GM23248 (cell line): Measurements from ENCODE around the gene ANKRD11. TPM values are rescaled to one million over a fixed set of nuclear protein-coding genes. Genes with fewer than 3 reads are reported as not detected.

Experiments
- DNase-seq: peaks from one replicate; pipeline ENCODE4 v3.0.0-alpha.2; 2015
- H2AFZ ChIP-seq: fragments of 200-600 bp; sonication (generic); 2 replicates; pipeline ENCODE4 v1.6.1; 2016; ENCODE audit warnings: antibody characterized with exemption
- H3F3A ChIP-seq: fragments of 200-600 bp; sonication (generic); 2 replicates; pipeline ENCODE4 v1.6.1; 2016; ENCODE audit warnings: mild to moderate bottlenecking, antibody characterized with exemption, mixed run types; ENCODE audit not compliant: insufficient read depth
- H3K27ac ChIP-seq: fragments of 200-600 bp; sonication (generic); 2 replicates; pipeline ENCODE4 v1.5.1; 2016; ENCODE audit warnings: mild to moderate bottlenecking
- H3K27me3 ChIP-seq: fragments of 200-600 bp; sonication (generic); replicated peaks from 2 replicates; pipeline ENCODE4 v1.6.1; 2016; ENCODE audit warnings: mild to moderate bottlenecking; ENCODE audit not compliant: insufficient read depth
- H3K36me3 ChIP-seq: fragments of 200-600 bp; sonication (generic); 2 replicates; pipeline ENCODE4 v1.6.1; 2016; ENCODE audit warnings: low read depth, mild to moderate bottlenecking
- H3K4me1 ChIP-seq: fragments of 200-600 bp; sonication (generic); 2 replicates; pipeline ENCODE4 v1.6.1; 2016; ENCODE audit warnings: mild to moderate bottlenecking; ENCODE audit not compliant: insufficient read depth
- H3K4me2 ChIP-seq: fragments of 200-600 bp; sonication (generic); one replicate; pipeline ENCODE4 v1.6.1; 2016; ENCODE audit warnings: mild to moderate bottlenecking; ENCODE audit not compliant: unreplicated experiment
- H3K4me3 ChIP-seq: fragments of 200-600 bp; sonication (generic); 2 replicates; pipeline ENCODE4 v1.5.1; 2016; ENCODE audit warnings: mild to moderate bottlenecking
- H3K79me2 ChIP-seq: fragments of 200-600 bp; sonication (generic); 2 replicates; pipeline ENCODE4 v1.6.1; 2016; ENCODE audit warnings: mild to moderate bottlenecking; ENCODE audit not compliant: insufficient read depth
- H3K9ac ChIP-seq: fragments of 200-600 bp; sonication (generic); 2 replicates; pipeline ENCODE4 v1.6.1; 2016; ENCODE audit warnings: mild to moderate bottlenecking
- H3K9me2 ChIP-seq: fragments of 200-600 bp; sonication (generic); 2 replicates; pipeline ENCODE4 v1.6.1; 2016; ENCODE audit warnings: mixed run types, mild to moderate bottlenecking, moderate library complexity; ENCODE audit not compliant: insufficient read depth
- H3K9me3 ChIP-seq: fragments of 200-600 bp; sonication (generic); one replicate; pipeline ENCODE4 v1.6.1; 2017; ENCODE audit warnings: low read depth
- H4K20me1 ChIP-seq: fragments of 200-600 bp; sonication (generic); 2 replicates; pipeline ENCODE4 v1.6.0; 2016; ENCODE audit not compliant: insufficient read depth
- EZH2 ChIP-seq: fragments of 200-600 bp; sonication (generic); IDR thresholded peaks from 2 replicates; pipeline ENCODE4 v1.6.1; 2018; ENCODE audit warnings: antibody characterized with exemption, mild to moderate bottlenecking; ENCODE audit not compliant: insufficient read depth, poor library complexity, severe bottlenecking
- EZH2phosphoT487 ChIP-seq: fragments of 200-600 bp; sonication (generic); IDR thresholded peaks from 2 replicates; pipeline ENCODE4 v1.6.1; 2018; ENCODE audit warnings: antibody characterized with exemption, moderate library complexity, mild to moderate bottlenecking, low read depth; ENCODE audit not compliant: insufficient read depth
- WGBS, 2 experiments: methylation state at CpG; one replicate each; pipeline ENCODE4 v1.1.6; 2015 to 2017; ENCODE audit warnings: low lambda C conversion rate in 2 of 2, low coverage in 1 of 2; ENCODE audit errors: missing lambda C conversion rate in 2 of 2; 5-methylcytosine and 5-hydroxymethylcytosine counted together
- in situ Hi-C: fragments of 300-500 bp; cut with MboI; formaldehyde crosslinking; loops from 2 replicates; pipeline ENCODE4 v1.15.0; 2020
- polyA plus RNA-seq: library from polyadenylated mRNA; unstranded; fragments of >200 nt; fragmentation: Nextera tagmentation; extraction: Ambion mirVana; gene quantifications from 2 replicates; pipeline ENCODE4 v1.2.1, GENCODE V29; 2016
- total RNA-seq: library from RNA; depleted of rRNA; stranded (reverse); fragments of >200 nt; shearing (Covaris generic); gene quantifications from 2 replicates; pipeline ENCODE4 v1.2.3, GENCODE V29; 2014

Gene ANKRD11
- total and polyA plus RNA-seq, 2 experiments from 2014 or later = 39.3 to 84.7 TPM

GRCh38 chr16:89396156-89396555 is 94.2 kb downstream of the ANKRD11 start:
- Histone ChIP-seq H3K9me2 (no peaks in the 10 kb centered on the region), H3K9me3 (no peaks in the 10 kb centered on the region), H2AFZ (no peak overlapping the region), H3K27me3 (no peaks in the 10 kb centered on the region), H3K9ac (no peak overlapping the region), H3K4me1 (peaks cover 29% of the 10 kb centered on the region), H3F3A (peaks cover 24% of the 10 kb centered on the region; the same call in 1 of the 2 replicates), H3K79me2 (peaks cover 92% of the 10 kb centered on the region), H3K4me3 (no peak overlapping the region), H3K36me3 (no peaks in the 10 kb centered on the region), H3K4me2 (no peak overlapping the region), H4K20me1 (peaks cover 66% of the 10 kb centered on the region), H3K27ac (no peak overlapping the region)
- 83 to 87% methylated on average over 13 of the region's 13 CpGs for WGBS, 2 experiments
- in situ Hi-C loops = no loop called here
- no peak for TF ChIP-seq EZH2
- TF ChIP-seq EZH2phosphoT487 = no peak
- DNase-seq = no peak

GRCh38 chr16:89395150-89396142 is 94.9 kb downstream of the ANKRD11 start:
- peaks cover 67% of the 10 kb centered on the region for H4K20me1 ChIP-seq
- peaks cover 27% of the 10 kb centered on the region for H3K4me1 ChIP-seq

GRCh38 chr16:89393738-89394406 is 96.5 kb downstream of the ANKRD11 start:
- H3K27me3 ChIP-seq = no peaks in the 10 kb centered on the region
- H3F3A ChIP-seq = peaks cover 29% of the 10 kb centered on the region; the same call in 1 of the 2 replicates
- no peaks in the 10 kb centered on the region for H3K36me3 ChIP-seq
- H3K4me1 ChIP-seq = peaks cover 27% of the 10 kb centered on the region
- H4K20me1 ChIP-seq = peaks cover 67% of the 10 kb centered on the region
- no peak overlapping the region for H3K4me3 ChIP-seq
- no peak overlapping the region for H2AFZ ChIP-seq
- peak overlapping the region; percentile 54 for H3K27ac ChIP-seq
- H3K79me2 ChIP-seq = peaks cover 95% of the 10 kb centered on the region
- H3K4me2 ChIP-seq = peak overlapping the region; percentile 49
- no peaks in the 10 kb centered on the region for H3K9me2 ChIP-seq
- H3K9me3 ChIP-seq = no peaks in the 10 kb centered on the region
- TF ChIP-seq EZH2 = no peak
- no peak for TF ChIP-seq EZH2phosphoT487
- WGBS, 2 experiments = 77 to 79% methylated on average over 14 of the region's 14 CpGs
- H3K9ac ChIP-seq = no peak overlapping the region; the same call in 1 of the 2 replicates
- in situ Hi-C loops = no loop called here
- DNase-seq = peak; percentile 51

More at GRCh38 chr16:89395150-89396142, 94.9 kb downstream of the ANKRD11 start:
- in situ Hi-C loops = no loop called here
- Histone ChIP-seq H3K9me2 (no peaks in the 10 kb centered on the region), H3K9ac (peak overlapping the region; percentile 56), H3K27me3 (no peaks in the 10 kb centered on the region), H3K27ac (peak overlapping the region; percentile 80), H2AFZ (no peak overlapping the region), H3K4me2 (peak overlapping the region; percentile 49), H3K36me3 (no peaks in the 10 kb centered on the region), H3F3A (peaks cover 28% of the 10 kb centered on the region; the same call in 1 of the 2 replicates), H3K4me3 (peak overlapping the region; percentile 30), H3K79me2 (peaks cover 94% of the 10 kb centered on the region), H3K9me3 (no peaks in the 10 kb centered on the region)
- TF ChIP-seq EZH2phosphoT487 = no peak
- no peak for TF ChIP-seq EZH2
- WGBS, 2 experiments = 33 to 36% methylated on average over 28 of the region's 28 CpGs
- DNase-seq = peak; percentile 97
